Measurements from ENCODE around the gene MYO18A.

DNA sequence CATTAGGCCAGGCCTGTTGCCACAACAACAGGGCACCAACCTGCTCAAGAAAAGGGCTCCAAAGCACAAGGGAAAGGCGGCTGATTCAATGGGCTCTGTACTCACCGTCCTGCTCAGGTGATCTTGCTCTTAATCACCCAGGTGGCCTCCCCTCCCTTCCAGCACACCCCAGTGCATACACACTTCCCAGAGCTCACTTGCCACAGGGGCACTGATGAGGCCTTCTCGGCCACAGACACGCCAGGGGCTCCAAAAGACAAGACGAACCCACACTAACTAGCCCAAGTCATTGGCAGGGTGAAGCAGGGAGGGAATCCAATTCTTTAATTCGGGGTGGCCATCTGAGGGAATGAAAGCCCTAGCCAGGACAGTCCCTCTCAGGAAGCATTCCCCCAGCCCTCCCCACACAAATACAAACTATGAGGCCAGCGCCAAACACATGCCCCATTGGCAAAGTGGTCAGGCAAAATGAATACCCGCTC is 1.4 kb downstream of the MYO18A start:
- TF ChIP-seq EZH2phosphoT487 (IDR thresholded peaks at IDR 0.05; ENCODE audit: low read length) (no peak), EZH2 (optimal IDR thresholded peaks at IDR 0.05; ENCODE audit: low read depth, low read length) (no peak)
- TF ChIP-seq, protein P1, sequence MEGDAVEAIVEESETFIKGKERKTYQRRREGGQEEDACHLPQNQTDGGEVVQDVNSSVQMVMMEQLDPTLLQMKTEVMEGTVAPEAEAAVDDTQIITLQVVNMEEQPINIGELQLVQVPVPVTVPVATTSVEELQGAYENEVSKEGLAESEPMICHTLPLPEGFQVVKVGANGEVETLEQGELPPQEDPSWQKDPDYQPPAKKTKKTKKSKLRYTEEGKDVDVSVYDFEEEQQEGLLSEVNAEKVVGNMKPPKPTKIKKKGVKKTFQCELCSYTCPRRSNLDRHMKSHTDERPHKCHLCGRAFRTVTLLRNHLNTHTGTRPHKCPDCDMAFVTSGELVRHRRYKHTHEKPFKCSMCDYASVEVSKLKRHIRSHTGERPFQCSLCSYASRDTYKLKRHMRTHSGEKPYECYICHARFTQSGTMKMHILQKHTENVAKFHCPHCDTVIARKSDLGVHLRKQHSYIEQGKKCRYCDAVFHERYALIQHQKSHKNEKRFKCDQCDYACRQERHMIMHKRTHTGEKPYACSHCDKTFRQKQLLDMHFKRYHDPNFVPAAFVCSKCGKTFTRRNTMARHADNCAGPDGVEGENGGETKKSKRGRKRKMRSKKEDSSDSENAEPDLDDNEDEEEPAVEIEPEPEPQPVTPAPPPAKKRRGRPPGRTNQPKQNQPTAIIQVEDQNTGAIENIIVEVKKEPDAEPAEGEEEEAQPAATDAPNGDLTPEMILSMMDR (IDR thresholded peaks at IDR 0.05; ENCODE audit: low read length) = no peak
